Renal cortical epithelial cell (primary cell): ENCODE measurements around the gene CCL2. TPM values are rescaled to one million over a fixed set of nuclear protein-coding genes. Genes with fewer than 3 reads are reported as not detected.

Experiments used
- DNase-seq: peaks from one replicate; pipeline ENCODE4 v3.0.0-alpha.2; 2011; ENCODE audit warnings: low read depth
- total RNA-seq: library from RNA; depleted of rRNA; stranded (reverse); fragments of >200 nt; gene quantifications from 2 replicates; pipeline ENCODE4 v1.2.3, GENCODE V29; 2014

The CCL2 gene
- total RNA-seq, 1 donor from 2014 or later, result 29.2 TPM

DNA sequence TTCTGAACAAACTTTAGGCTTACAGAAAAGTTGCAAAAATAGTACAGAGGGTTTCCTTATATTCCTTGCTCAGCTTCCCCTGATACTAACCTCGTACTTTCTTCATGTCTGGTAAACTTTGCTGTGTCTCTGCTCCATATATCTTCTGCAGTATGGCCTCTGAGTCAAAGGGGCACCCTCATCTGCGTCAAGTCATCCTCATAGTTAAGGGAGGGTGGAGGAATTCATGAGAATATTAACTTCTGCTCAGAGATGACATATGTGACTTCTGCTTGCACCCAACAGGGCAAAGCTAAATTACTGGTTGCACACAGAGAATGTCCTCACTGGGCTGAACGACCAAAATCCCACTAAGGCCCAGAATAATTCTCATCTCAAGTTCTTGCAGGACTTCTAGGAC is 10.6 kb downstream of the CCL2 start:
- no peak for DNase-seq

- DNase-seq, result peak; percentile 37
These were observed 14.9 kb downstream of the CCL2 start, which contains the start of gene CCL7 for GRCh38 chr17:34269969-34270368. CCL7 (plus strand) TSS chr17:34270221; CDS start chr17:34270291, 70 bp downstream.

GRCh38 chr17:34275881-34276280 is 20.8 kb downstream of the CCL2 start:
- peak; percentile 87 for DNase-seq

DNA sequence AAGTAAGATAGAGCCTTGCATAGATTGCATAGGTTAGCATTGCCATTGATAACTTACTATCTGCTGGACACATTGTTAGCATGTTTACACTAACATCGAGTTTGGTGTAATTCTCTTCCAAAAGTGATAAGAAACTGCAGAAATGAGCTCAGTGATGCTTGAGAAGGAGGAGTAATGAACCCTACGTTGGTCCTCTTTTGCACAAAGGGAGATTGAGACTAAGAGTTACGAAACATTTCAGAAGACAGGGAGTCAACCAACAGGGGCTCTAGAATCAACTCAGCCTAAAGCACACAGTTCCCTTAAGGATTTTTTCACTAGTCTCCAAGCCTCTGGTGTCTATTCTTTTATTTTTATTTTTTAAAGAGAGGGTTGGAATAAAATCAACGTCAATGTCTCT is 21.7 kb downstream of the CCL2 start:
- DNase-seq, result no peak

- no peak for DNase-seq
These were observed 28.5 kb downstream of the CCL2 start for GRCh38 chr17:34283571-34283970.

- no peak for DNase-seq
These were observed 30.3 kb downstream of the CCL2 start, which contains the start of gene CCL11 for GRCh38 chr17:34285286-34285792. CCL11 (plus strand) TSS chr17:34285742; CDS start chr17:34285809, 67 bp downstream.

DNA sequence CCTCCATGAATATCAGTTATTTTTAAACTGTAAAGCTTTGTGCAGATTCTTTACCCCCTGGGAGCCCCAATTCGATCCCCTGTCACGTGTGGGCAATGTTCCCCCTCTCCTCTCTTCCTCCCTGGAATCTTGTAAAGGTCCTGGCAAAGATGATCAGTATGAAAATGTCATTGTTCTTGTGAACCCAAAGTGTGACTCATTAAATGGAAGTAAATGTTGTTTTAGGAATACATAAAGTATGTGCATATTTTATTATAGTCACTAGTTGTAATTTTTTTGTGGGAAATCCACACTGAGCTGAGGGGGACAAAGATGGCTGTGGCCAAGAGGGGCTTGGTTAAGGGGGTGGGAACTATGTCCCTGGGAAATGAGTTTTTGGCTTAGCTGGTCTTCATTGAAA is 32.8 kb downstream of the CCL2 start:
- DNase-seq, result no peak

DNA sequence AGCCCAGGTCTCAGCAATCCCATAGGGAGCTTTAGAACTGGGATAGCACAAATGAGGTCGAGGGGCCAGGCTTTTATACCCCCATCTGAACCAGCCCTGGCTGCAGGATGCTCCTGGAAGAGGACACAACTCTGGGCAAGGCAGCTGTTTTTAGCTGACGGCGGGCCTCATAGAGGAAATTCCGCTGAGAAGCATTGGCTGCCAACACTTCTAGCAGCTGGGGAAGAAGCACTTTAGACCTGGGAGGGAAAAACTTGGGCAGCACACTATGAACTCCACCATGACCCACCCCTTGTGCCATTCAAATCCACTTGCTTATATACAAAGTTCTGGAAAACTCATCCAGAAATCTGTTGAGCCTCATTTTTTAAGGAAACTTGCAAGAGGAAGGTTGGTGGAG is 35.5 kb downstream of the CCL2 start:
- no peak for DNase-seq

GRCh38 chr17:34291721-34292348 is 36.8 kb downstream of the CCL2 start:
- DNase-seq, result peak; percentile 49

DNA sequence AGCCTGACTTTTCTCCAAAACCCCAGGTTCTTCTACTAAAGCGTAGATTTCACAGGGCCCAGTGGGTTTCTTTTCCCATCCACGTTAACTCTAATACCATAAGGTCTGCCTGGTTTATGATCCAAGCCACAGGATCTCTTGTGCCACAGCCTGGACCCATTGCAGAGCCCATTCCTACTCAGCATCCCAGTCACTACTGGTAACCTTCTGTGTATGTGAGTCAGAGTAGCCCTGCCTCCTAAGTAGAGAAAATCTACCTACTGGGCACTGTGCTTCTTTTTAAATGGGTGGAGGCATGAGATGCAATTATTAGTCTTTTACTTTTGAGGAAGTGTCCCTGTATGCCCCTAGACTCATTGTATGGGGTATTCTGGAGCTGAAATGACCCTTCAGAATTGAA is 43.9 kb downstream of the CCL2 start:
- no peak for DNase-seq

DNA sequence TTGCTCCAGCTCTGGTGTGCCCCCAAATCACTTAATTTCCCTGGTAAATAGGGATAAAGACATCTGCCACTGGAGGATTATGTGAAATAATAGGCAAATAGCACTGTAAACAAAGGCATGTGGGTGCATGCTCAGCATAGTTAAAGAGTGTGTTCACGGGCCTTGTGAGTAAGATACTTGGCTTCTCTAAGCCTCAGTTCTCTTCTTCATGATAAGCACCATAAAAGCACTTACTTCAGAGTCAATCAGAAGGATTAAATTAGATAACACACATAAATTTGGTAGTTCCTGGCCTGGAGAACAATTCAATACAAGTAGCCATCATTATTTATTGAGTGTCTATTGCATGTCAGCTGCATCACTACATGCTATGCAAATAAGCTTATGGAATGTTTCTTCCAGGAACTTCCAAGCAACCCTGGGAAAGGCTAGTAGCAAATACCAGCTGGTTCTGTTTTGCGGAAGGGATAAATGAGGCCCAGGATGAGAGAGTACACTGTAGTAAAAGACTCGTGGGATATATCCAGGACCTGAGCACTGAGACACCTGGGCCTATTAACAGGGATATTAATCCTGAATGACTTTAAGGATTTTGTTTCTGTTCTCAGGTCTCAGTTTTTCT is 45.0 kb downstream of the CCL2 start:
- peak; percentile 59 for DNase-seq

DNA sequence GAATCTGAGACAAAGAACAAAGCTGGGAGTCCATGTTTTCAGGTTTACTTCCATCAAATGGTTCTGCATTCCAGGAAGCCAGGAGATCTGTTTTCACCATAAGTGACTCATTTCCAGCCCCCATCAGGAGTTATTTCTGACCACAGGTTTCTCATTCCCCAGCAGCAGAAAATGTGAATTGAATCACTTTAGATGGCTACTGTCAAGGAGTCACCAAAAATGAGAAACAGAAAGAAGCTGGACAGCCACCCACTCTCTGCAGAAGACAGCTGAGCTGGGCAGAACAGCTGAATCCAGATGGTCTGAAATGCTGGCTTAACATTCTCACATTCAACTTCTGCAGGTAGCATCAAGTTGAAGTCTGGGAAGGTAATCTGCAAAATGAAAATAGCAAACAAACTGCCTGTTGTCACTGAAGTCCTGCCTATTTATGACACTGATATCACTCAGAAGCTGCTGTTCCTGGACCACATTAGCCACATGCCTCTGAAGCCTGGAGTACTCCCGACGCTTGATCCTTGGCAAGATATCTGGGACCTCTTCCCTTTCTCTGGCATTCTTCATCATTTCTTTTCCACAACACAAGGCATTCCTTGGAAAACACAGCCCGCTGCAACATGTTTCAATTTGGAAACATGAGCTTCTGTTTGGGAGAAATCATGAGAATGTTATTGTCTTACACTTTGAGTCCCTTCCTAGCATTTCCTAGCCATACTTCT is 45.7 kb downstream of the CCL2 start:
- peak; percentile 95 for DNase-seq

- no peak for DNase-seq
These were observed 46.9 kb downstream of the CCL2 start for GRCh38 chr17:34301986-34302385.

- no peak for DNase-seq
These were observed 47.6 kb downstream of the CCL2 start for GRCh38 chr17:34302636-34303035.

GRCh38 chr17:34303606-34304005 is 48.5 kb downstream of the CCL2 start:
- no peak for DNase-seq

DNA sequence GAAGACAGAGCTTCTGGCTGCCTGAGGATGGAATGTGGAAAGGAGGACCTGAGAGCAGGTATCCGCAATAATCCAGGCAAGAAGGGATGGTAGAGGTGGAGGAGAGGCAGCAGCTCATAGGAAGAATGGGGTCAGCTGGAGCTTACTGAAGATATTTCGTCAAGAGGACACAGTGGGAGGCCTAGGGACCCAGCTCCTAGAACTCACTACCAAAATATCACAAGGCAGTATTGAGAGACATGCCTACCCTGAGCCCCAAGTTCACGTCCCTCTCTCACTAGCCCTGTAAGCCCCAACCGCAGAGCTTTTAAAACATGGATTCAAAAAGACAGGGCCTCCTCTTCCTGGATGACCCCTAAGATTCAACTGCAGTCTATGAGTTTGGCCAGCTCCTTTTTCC is 50.0 kb downstream of the CCL2 start:
- no peak for DNase-seq

GRCh38 chr17:34305606-34306005 is 50.5 kb downstream of the CCL2 start:
- no peak for DNase-seq

DNA sequence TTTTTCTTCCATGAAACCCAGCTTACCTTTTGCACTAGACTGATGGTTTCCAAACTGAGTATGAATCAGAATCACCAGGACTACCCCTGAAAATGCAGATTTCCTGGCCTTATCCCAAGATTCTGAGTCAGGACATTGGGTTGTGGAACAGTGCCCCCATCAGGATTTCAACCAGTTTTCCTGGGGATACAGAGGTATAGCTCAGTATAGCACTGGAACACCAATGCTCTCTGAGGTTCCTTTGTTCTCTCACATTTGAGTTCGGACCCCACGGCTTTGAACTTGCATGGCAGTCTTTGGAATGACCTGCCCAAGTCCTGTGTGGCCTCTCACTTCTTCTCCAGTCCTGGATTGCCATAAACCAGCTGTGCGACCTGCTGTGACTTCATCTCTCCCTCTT is 51.4 kb downstream of the CCL2 start:
- peak; percentile 62 for DNase-seq

Other genes starting within 250 kb of the CCL2 start
- gene CCL7, start 14.9 kb downstream of the CCL2 start, total RNA-seq, result not detected in 2 replicates
- gene CCL11, start 30.5 kb downstream of the CCL2 start, total RNA-seq, result not detected in 2 replicates
- not detected in 2 replicates for gene CCL8, start 64.2 kb downstream of the CCL2 start, total RNA-seq
- gene CCL13, start 101.2 kb downstream of the CCL2 start, total RNA-seq, result not detected in 2 replicates
- gene CCL1, start 107.9 kb downstream of the CCL2 start, total RNA-seq, result not detected in 2 replicates